ENCODE results near the gene ALDH3B2.
"Not testable (repeated sequence)": the region's sequence is repeated elsewhere in the genome, so short reads cannot be mapped to it uniquely, and the experiment has no call there.

GRCh38 chr11:67715801-67716200, 41.4 kb upstream of the ALDH3B2 start:
- TF ChIP-seq, protein P1, sequence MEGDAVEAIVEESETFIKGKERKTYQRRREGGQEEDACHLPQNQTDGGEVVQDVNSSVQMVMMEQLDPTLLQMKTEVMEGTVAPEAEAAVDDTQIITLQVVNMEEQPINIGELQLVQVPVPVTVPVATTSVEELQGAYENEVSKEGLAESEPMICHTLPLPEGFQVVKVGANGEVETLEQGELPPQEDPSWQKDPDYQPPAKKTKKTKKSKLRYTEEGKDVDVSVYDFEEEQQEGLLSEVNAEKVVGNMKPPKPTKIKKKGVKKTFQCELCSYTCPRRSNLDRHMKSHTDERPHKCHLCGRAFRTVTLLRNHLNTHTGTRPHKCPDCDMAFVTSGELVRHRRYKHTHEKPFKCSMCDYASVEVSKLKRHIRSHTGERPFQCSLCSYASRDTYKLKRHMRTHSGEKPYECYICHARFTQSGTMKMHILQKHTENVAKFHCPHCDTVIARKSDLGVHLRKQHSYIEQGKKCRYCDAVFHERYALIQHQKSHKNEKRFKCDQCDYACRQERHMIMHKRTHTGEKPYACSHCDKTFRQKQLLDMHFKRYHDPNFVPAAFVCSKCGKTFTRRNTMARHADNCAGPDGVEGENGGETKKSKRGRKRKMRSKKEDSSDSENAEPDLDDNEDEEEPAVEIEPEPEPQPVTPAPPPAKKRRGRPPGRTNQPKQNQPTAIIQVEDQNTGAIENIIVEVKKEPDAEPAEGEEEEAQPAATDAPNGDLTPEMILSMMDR (IDR thresholded peaks at IDR 0.05; ENCODE audit: low read depth, low read length, poor library complexity, severe bottlenecking): not testable (repeated sequence)
- not testable (repeated sequence) for TF ChIP-seq EZH2phosphoT487 (IDR thresholded peaks at IDR 0.05; ENCODE audit: borderline replicate concordance, low read length)

Data from DOHH2 (cell line).